Tibial nerve (tissue), 4 donors: ENCODE data around the gene CFAP45. TPM values are rescaled to one million over a fixed set of nuclear protein-coding genes. Genes with fewer than 3 reads are reported as not detected.

Experiments used
- DNase-seq, 2 donors: peaks; one replicate each; pipeline ENCODE4 v3.0.0-alpha.2; 2019; ENCODE audit warnings: low spot score in 2 of 2
- H3K27ac ChIP-seq, 4 donors: fragments of 200-600 bp; sonication (generic) in 3 of 4; one replicate each; pipeline ENCODE4 v1.5.1; 2017 to 2019; ENCODE audit warnings: mild to moderate bottlenecking in 1 of 4
- H3K27me3 ChIP-seq, 2 donors: fragments of 200-600 bp; sonication (generic) in 1 of 2; one replicate each; pipeline versions ENCODE4 v1.5.1 to v1.6.0; 2017 to 2019
- H3K36me3 ChIP-seq, 3 donors: fragments of 200-600 bp; sonication (generic); one replicate each; pipeline ENCODE4 v1.5.1; 2018 to 2019
- H3K4me1 ChIP-seq, 4 donors: fragments of 200-600 bp; sonication (generic) in 3 of 4; one replicate each; pipeline ENCODE4 v1.5.1; 2017 to 2019
- H3K4me3 ChIP-seq, 4 donors: fragments of 200-600 bp; sonication (generic) in 3 of 4; one replicate each; pipeline ENCODE4 v1.5.1; 2017 to 2019; ENCODE audit warnings: mild to moderate bottlenecking in 1 of 4, moderate library complexity in 1 of 4
- H3K9me3 ChIP-seq, 4 donors: fragments of 200-600 bp; sonication (generic) in 3 of 4; one replicate each; pipeline ENCODE4 v1.5.1; 2017 to 2019
- CTCF ChIP-seq, 5 experiments: fragments of 200-600 bp in 3 of 5; fragments of 450-650 bp in 2 of 5; sonication (generic) in 3 of 5; IDR thresholded peaks; one replicate each; pipeline ENCODE4 v1.5.1; 2016 to 2019; ENCODE audit warnings: antibody characterized with exemption in 5 of 5, mild to moderate bottlenecking in 3 of 5, moderate library complexity in 2 of 5
- EP300 ChIP-seq, 2 donors: sonication (generic); formaldehyde crosslinking; IDR thresholded peaks; one replicate each; pipeline ENCODE4 v1.6.1; 2017; ENCODE audit warnings: antibody characterized with exemption in 2 of 2, mild to moderate bottlenecking in 1 of 2
- POLR2A ChIP-seq, 2 donors: fragments of 450-650 bp; IDR thresholded peaks; one replicate each; pipeline ENCODE4 v1.6.1; 2017; ENCODE audit warnings: antibody characterized with exemption in 2 of 2, mild to moderate bottlenecking in 2 of 2, moderate library complexity in 2 of 2
- WGBS, 2 donors: methylation state at CpG; one replicate each; pipeline ENCODE4 v1.1.5; 2018; 5-methylcytosine and 5-hydroxymethylcytosine counted together
- total RNA-seq, 4 donors: library from RNA; depleted of rRNA; stranded (reverse); fragments of >200 nt; gene quantifications; one replicate each; pipeline ENCODE4 v1.1.0, GENCODE V29; 2016

CFAP45 gene
- total RNA-seq, 4 donors from 2014 or later = 0.39 to 0.66 (median 0.63) TPM; not detected in 1

GRCh38 chr1:159898527-159898926, 1.4 kb downstream of the CFAP45 start:
- Histone ChIP-seq H3K9me3 (no peaks in the 10 kb centered on the region), H3K27me3 (no peaks in the 10 kb centered on the region), H3K36me3 (no peaks in the 10 kb centered on the region), H3K27ac (no peak overlapping the region), H3K4me1 (peaks cover 0 to 22% (median 4%) of the 10 kb centered on the region in 4 donors), H3K4me3 (no peak overlapping the region)
- DNase-seq = no peak
- 88 to 90% methylated on average over 3 of the region's 3 CpGs for WGBS, 2 donors
- no peak for TF ChIP-seq CTCF (IDR thresholded peaks at IDR 0.05)
- TF ChIP-seq EP300 (IDR thresholded peaks at IDR 0.05) = no peak
- TF ChIP-seq POLR2A (IDR thresholded peaks at IDR 0.05) = no peak

- no peaks in the 10 kb centered on the region for H3K9me3 ChIP-seq
- peaks cover 0 to 22% (median 4%) of the 10 kb centered on the region in 4 donors for H3K4me1 ChIP-seq
- TF ChIP-seq EP300 (IDR thresholded peaks at IDR 0.05) (no peak), POLR2A (IDR thresholded peaks at IDR 0.05) (no peak)
- DNase-seq = no peak
- no peak overlapping the region for H3K27ac ChIP-seq
- H3K27me3 ChIP-seq = no peaks in the 10 kb centered on the region
- 92 to 93% methylated on average over 3 of the region's 3 CpGs for WGBS, 2 donors
- no peak overlapping the region for H3K4me3 ChIP-seq
- H3K36me3 ChIP-seq = no peaks in the 10 kb centered on the region
Measured at GRCh38 chr1:159897962-159898361, 2.0 kb downstream of the CFAP45 start.

GRCh38 chr1:159896546-159896930, 3.4 kb downstream of the CFAP45 start:
- no peak for DNase-seq
- 70% methylated on average over 3 of the region's 3 CpGs for WGBS, 2 donors
- Histone ChIP-seq H3K27ac (no peak overlapping the region), H3K36me3 (no peaks in the 10 kb centered on the region), H3K4me1 (peaks cover 0 to 24% (median 4%) of the 10 kb centered on the region in 4 donors), H3K9me3 (no peaks in the 10 kb centered on the region), H3K4me3 (no peak overlapping the region), H3K27me3 (no peaks in the 10 kb centered on the region)
- TF ChIP-seq EP300 (IDR thresholded peaks at IDR 0.05) = no peak
- TF ChIP-seq CTCF (IDR thresholded peaks at IDR 0.05) = no peak
- TF ChIP-seq POLR2A (IDR thresholded peaks at IDR 0.05) = no peak

GRCh38 chr1:159895836-159896545, 4.0 kb downstream of the CFAP45 start:
- no peak for DNase-seq
- Histone ChIP-seq H3K27ac (no peak overlapping the region), H3K4me3 (no peak overlapping the region), H3K4me1 (peaks cover 0 to 30% (median 4%) of the 10 kb centered on the region in 4 donors), H3K36me3 (no peaks in the 10 kb centered on the region), H3K9me3 (no peaks in the 10 kb centered on the region), H3K27me3 (no peaks in the 10 kb centered on the region)
- TF ChIP-seq POLR2A (IDR thresholded peaks at IDR 0.05) = no peak
- peak in 1 of 2 donors; percentile 29 for TF ChIP-seq EP300 (IDR thresholded peaks at IDR 0.05)
- WGBS, 2 donors = 50 to 56% methylated on average over 6 of the region's 6 CpGs

GRCh38 chr1:159895286-159895685, 4.7 kb downstream of the CFAP45 start:
- 63 to 67% methylated on average over 3 of the region's 3 CpGs for WGBS, 2 donors
- H3K36me3 ChIP-seq = no peaks in the 10 kb centered on the region
- no peak for DNase-seq
- no peak overlapping the region for H3K4me3 ChIP-seq
- TF ChIP-seq EP300 (IDR thresholded peaks at IDR 0.05) (no peak), POLR2A (IDR thresholded peaks at IDR 0.05) (no peak), CTCF (IDR thresholded peaks at IDR 0.05) (no peak)
- peaks cover 0 to 30% (median 4%) of the 10 kb centered on the region in 4 donors for H3K4me1 ChIP-seq
- H3K27ac ChIP-seq = no peak overlapping the region
- H3K27me3 ChIP-seq = no peaks in the 10 kb centered on the region
- H3K9me3 ChIP-seq = no peaks in the 10 kb centered on the region

GRCh38 chr1:159892944-159893343, 7.0 kb downstream of the CFAP45 start:
- Histone ChIP-seq H3K27me3 (no peaks in the 10 kb centered on the region), H3K27ac (no peak overlapping the region), H3K36me3 (no peaks in the 10 kb centered on the region), H3K9me3 (no peaks in the 10 kb centered on the region), H3K4me1 (peaks cover 0 to 37% (median 12%) of the 10 kb centered on the region in 4 donors), H3K4me3 (no peak overlapping the region)
- no peak for DNase-seq
- 81 to 83% methylated on average over 5 of the region's 5 CpGs for WGBS, 2 donors
- TF ChIP-seq EP300 (IDR thresholded peaks at IDR 0.05) = no peak
- no peak for TF ChIP-seq POLR2A (IDR thresholded peaks at IDR 0.05)
- no peak for TF ChIP-seq CTCF (IDR thresholded peaks at IDR 0.05)
